ENCODE data around the gene C1QTNF6. TPM values are rescaled to one million over a fixed set of nuclear protein-coding genes. Genes with fewer than 3 reads are reported as not detected.

C1QTNF6 gene
- total RNA-seq, 1 donor from 2014 or later, result 3.3 TPM

- TF ChIP-seq, protein P1, sequence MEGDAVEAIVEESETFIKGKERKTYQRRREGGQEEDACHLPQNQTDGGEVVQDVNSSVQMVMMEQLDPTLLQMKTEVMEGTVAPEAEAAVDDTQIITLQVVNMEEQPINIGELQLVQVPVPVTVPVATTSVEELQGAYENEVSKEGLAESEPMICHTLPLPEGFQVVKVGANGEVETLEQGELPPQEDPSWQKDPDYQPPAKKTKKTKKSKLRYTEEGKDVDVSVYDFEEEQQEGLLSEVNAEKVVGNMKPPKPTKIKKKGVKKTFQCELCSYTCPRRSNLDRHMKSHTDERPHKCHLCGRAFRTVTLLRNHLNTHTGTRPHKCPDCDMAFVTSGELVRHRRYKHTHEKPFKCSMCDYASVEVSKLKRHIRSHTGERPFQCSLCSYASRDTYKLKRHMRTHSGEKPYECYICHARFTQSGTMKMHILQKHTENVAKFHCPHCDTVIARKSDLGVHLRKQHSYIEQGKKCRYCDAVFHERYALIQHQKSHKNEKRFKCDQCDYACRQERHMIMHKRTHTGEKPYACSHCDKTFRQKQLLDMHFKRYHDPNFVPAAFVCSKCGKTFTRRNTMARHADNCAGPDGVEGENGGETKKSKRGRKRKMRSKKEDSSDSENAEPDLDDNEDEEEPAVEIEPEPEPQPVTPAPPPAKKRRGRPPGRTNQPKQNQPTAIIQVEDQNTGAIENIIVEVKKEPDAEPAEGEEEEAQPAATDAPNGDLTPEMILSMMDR (IDR thresholded peaks at IDR 0.05; ENCODE audit: partially characterized antibody, unreplicated experiment), result no peak
- H3K27ac Mint-ChIP-seq (ENCODE audit: unreplicated experiment), result no peak overlapping the region
- peaks cover 2% of the 10 kb centered on the region for H3K9me3 Mint-ChIP-seq (ENCODE audit: unreplicated experiment)
- H3K4me1 Mint-ChIP-seq (ENCODE audit: low read depth, unreplicated experiment), result peaks cover 6% of the 10 kb centered on the region
- no peaks in the 10 kb centered on the region for H3K36me3 Mint-ChIP-seq (ENCODE audit: unreplicated experiment)
- no peak overlapping the region for H3K4me3 Mint-ChIP-seq (ENCODE audit: unreplicated experiment)
- no peak for DNase-seq
- peaks cover 17% of the 10 kb centered on the region for H3K27me3 Mint-ChIP-seq (ENCODE audit: unreplicated experiment)
Observed at GRCh38 chr22:37163575-37164504, 24.2 kb downstream of the C1QTNF6 start.

DNA sequence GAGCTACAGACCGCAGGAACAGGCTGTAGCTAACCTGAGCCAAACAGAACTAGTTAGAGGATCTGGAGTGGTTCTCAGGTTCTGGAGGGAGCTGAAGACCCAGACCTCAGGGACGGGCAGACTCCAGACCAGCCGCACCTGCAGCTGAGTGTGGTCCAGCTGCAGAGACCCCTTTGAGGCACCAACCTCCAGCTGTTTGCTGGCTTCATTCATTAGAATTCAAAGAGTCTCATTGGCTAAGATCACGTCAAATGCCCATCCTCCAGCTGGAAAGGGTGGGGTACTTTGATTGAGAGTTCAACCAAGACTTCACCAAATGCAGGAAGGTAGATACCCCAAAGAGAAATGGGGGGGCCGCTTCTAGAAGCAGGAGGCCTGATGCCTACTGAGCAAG is 25.0 kb downstream of the C1QTNF6 start:
- DNase-seq, result no peak
- H3K4me3 Mint-ChIP-seq (ENCODE audit: unreplicated experiment), result no peak overlapping the region
- no peak overlapping the region for H3K27ac Mint-ChIP-seq (ENCODE audit: unreplicated experiment)
- TF ChIP-seq, protein P1 (IDR thresholded peaks at IDR 0.05; ENCODE audit: partially characterized antibody, unreplicated experiment), result no peak
- H3K36me3 Mint-ChIP-seq (ENCODE audit: unreplicated experiment), result no peaks in the 10 kb centered on the region
- H3K4me1 Mint-ChIP-seq (ENCODE audit: low read depth, unreplicated experiment), result peaks cover 6% of the 10 kb centered on the region
- H3K9me3 Mint-ChIP-seq (ENCODE audit: unreplicated experiment), result no peaks in the 10 kb centered on the region
- peaks cover 17% of the 10 kb centered on the region for H3K27me3 Mint-ChIP-seq (ENCODE audit: unreplicated experiment)

GRCh38 chr22:37162221-37163095 is 25.6 kb downstream of the C1QTNF6 start:
- peaks cover 6% of the 10 kb centered on the region for H3K4me1 Mint-ChIP-seq (ENCODE audit: low read depth, unreplicated experiment)
- H3K36me3 Mint-ChIP-seq (ENCODE audit: unreplicated experiment), result no peaks in the 10 kb centered on the region
- H3K9me3 Mint-ChIP-seq (ENCODE audit: unreplicated experiment), result peaks cover 2% of the 10 kb centered on the region
- H3K27me3 Mint-ChIP-seq (ENCODE audit: unreplicated experiment), result peaks cover 16% of the 10 kb centered on the region
- TF ChIP-seq, protein P1 (IDR thresholded peaks at IDR 0.05; ENCODE audit: partially characterized antibody, unreplicated experiment), result no peak
- no peak for DNase-seq
- H3K4me3 Mint-ChIP-seq (ENCODE audit: unreplicated experiment), result no peak overlapping the region
- no peak overlapping the region for H3K27ac Mint-ChIP-seq (ENCODE audit: unreplicated experiment)

DNA sequence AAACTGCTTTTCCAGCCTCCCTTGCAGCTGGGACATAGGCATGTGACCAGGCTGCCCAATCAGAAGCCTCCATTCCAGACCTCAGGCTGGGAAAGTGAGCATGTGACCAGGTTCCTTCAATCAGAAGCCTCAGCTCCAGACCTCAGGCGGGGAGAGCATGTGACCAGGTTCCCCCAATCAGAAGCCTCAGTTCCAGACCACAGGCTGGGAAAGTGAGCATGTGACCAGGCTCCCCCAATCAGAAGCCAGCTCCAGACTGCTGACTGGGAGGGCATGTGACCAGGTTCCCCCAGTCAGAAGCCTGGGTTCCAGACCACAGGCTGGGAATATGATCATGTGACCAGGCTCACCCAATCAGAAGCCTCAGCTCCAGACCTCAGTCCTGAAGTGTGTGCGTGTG is 26.6 kb downstream of the C1QTNF6 start:
- no peak overlapping the region for H3K27ac Mint-ChIP-seq (ENCODE audit: unreplicated experiment)
- TF ChIP-seq, protein P1 (IDR thresholded peaks at IDR 0.05; ENCODE audit: partially characterized antibody, unreplicated experiment), result no peak
- peaks cover 4% of the 10 kb centered on the region for H3K4me1 Mint-ChIP-seq (ENCODE audit: low read depth, unreplicated experiment)
- H3K9me3 Mint-ChIP-seq (ENCODE audit: unreplicated experiment), result peaks cover 2% of the 10 kb centered on the region
- no peaks in the 10 kb centered on the region for H3K36me3 Mint-ChIP-seq (ENCODE audit: unreplicated experiment)
- DNase-seq, result no peak
- no peak overlapping the region for H3K4me3 Mint-ChIP-seq (ENCODE audit: unreplicated experiment)
- peaks cover 15% of the 10 kb centered on the region for H3K27me3 Mint-ChIP-seq (ENCODE audit: unreplicated experiment)

All from glutamatergic neuron (in vitro differentiated cells).